ENCODE measurements around the gene TMEM98.
"Not testable (repeated sequence)": the region's sequence is repeated elsewhere in the genome, so short reads cannot be mapped to it uniquely, and the experiment has no call there.

The TMEM98 gene

DNA sequence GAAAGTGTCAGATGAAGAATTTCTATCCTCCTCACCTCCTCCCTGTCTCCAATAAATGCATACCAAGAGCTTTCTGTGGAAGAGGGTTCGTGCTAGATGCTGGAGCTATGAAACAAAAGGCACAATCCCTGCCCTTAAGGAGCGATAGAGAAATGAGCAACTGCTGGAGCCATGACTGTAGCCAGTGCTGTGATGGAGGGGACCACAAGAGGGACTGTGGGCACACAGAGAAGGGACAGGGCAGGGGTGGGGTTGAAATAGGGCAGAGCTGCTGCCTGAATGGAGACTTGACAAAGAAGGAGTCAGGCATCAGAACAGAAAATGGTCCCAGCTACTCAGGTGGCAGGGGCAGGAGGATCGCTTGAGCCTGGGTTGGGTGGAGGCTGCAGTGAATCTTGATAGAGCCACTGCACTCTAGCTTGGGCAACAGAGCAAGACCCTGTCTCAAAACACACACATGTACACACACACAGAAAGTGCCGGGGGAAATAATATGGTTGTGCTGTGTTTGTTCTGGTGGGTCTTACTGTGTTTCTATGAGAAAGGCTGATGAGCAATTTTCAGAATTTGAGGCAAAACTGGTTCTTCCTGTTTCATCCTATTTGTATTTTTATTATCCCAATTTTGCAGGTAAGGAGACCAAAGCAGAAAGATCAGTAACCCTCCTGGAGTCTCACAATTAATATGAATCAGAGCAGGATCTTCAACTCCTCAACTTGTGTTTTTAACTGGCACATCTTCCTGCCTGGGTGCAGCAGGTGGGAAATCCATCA is 16.5 kb downstream of the TMEM98 start:
- DNase-seq, result no peak

GRCh38 chr17:32946375-32947135 is 18.6 kb downstream of the TMEM98 start:
- DNase-seq, result no peak

DNA sequence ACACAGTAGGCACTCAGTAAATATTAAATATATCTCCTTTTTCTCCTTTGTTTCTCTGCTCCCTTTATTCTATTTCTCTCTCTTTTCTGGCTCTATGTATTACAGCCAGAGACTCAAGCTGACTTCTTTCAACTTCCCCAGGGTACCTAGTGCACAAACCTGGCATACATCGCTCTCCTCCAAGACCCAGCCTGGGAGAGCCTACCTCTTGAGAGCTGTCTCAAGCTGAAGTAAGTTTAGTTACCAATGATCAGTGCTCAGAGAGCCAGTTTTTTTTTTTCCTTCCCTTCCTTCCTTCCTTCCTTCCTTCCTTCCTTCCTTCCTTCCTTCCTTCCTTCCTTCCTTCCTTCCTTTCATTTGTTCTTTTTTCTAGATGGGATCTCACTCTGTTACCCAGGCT is 19.8 kb downstream of the TMEM98 start:
- DNase-seq, result no peak

GRCh38 chr17:32949181-32949580 is 21.2 kb downstream of the TMEM98 start:
- DNase-seq, result no peak

DNA sequence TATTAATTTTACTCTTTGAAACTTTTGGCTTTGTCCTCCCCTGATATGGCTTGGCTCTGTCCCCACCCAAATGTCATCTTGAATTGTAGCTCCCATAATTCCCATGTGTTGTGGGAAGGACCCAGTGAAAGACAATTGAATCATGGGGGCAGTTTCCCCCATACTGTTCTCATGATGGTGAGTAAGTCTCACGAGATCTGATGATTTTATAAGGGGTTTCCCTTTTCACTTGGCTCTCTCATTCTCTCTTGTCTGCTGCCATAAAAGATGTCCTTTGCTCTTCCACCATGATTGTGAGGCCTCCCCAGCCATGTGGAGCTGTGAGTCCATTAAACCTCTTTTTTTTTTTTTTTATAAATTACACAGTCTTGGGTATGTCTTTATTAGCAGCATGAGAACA is 24.5 kb downstream of the TMEM98 start:
- DNase-seq, result not testable (repeated sequence)

GRCh38 chr17:32953045-32953444 is 25.1 kb downstream of the TMEM98 start:
- DNase-seq, result no peak

- no peak for DNase-seq
Observed at GRCh38 chr17:32953857-32954256, 25.9 kb downstream of the TMEM98 start.

DNA sequence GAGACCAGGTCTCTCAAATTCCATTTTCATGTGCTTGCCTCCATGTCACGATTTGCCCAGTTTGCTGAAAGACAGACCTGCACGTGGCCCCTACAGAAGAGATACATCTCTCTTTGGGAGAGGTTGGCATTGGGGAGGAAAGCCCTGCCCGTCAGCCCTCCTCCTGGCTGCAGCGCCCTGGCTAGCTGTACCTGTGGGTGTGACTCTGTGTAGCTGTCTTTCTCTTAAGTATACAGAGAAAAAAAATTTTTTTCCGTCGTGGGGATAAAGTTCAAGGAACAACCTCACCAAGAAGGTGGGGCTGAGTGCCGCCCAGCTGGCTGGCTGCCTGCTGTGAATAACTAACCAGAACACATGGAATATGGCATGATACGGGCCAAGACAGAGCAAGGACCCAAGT is 26.5 kb downstream of the TMEM98 start:
- no peak for DNase-seq

- DNase-seq, result no peak
Observed at GRCh38 chr17:32955155-32955554, 27.2 kb downstream of the TMEM98 start.

- DNase-seq, result no peak
Observed at GRCh38 chr17:32956240-32956970, 28.5 kb downstream of the TMEM98 start.

DNA sequence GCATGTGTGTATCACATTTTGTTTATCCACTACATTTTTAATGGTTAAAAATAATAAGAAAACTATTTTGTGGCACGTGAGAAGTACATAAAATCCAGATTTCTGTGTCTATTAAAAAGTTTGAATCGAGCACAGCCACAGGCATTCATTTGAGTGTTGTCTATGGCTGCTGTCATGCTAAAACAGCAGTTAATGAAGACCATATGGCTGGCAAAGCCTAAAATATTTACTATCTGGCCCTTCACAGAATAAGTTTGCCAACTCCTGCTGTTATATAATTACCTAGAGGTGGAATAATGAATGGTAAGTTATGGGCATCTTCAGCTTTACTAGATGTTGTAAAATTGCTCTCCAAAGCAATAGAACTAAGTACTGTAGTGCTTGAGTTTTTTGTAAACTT is 30.5 kb downstream of the TMEM98 start:
- no peak for DNase-seq

DNA sequence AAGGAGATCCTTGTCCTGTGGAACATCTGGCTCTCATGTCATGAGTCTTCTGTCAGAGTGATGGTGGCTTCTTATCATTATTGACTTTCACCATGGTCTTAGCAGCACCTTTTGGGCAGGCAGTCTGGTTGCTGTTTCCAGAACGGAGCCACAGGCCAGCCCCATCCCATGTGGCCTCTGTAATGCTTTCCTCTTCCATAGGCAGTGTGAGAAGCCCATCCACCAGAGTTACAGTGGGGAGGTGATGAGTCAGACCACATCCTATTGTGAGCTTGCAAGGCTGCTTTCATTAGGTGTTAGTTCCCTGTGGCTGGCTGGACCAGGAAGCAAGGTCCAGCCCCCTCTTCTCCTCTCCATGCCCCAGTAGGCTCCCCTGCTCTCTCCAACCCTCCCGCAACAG is 32.9 kb downstream of the TMEM98 start:
- DNase-seq, result no peak

DNA sequence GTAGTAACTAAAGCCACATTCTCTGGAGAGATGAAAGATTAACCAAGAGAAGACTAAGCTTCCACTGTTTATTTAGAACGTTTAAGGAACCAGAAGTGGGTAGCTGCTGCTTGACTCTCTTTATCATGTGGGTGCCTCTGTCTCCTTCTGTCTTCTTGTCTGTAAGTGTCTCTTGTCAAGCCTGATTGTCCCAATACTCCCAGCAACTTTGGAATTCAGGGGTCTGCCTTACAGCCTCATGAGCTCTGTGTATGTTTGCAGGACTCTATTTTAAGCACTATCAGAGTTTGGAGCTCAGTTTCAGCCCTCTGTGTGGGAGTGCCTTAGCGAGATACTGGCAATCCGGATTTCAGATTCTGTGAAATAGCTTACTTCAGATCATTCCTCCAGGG is 34.4 kb downstream of the TMEM98 start:
- no peak for DNase-seq

GRCh38 chr17:32964541-32964940 is 36.6 kb downstream of the TMEM98 start:
- no peak for DNase-seq

DNA sequence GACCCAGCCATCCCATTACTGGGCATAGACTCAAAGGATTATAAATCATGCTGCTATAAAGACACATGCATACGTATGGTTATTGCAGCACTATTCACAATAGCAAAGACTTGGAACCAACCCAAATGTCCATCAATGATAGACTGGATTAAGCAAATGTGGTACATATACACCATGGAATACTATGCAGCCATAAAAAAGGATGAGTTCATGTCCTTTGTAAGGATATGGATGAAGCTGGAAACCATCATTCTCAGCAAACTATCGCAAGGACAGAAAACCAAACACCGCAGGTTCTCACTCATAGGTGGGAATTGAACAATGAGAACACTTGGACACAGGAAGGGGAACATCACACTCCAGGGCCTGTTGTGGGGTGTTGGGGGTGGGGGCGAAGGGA is 41.3 kb downstream of the TMEM98 start:
- not testable (repeated sequence) for DNase-seq

DNA sequence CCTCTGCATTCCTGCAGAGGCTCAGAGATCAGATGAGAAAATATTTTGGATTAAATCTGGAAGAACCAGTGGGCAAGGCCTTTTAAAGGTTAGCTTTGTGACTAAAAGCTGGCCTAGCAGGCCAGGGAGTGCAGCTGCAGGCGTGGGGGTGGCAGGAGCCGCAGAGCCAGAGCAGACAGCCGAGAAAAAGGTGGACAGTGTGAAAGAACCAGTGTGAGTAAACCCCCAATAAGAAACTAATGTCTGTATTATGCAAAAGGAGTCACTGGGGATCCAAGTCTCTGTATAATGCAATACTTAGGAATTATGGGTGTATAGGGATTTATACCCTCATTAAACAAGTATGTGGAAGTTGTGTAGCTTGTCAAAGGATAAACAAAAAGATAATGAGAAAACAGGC is 42.3 kb downstream of the TMEM98 start:
- DNase-seq, result no peak

DNA sequence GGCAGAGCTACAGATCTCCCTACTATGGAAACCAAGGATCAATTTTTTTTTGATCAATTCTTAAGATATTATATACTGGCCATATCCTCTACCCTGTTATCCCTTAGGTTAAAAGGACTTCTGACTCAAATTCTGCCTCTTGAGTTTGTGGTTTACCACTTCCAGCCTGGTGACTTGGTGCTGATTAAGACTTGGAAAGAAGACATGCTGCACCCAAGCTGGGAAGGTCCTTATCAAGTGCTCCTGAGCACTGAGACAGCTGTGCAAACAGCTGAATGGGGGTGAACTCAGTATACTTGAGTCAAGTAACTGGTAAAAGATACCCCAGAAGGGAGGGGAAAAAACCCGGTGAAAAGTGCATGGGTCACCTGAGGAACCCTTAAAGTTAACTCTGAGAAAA is 43.2 kb downstream of the TMEM98 start:
- DNase-seq, result no peak

- no peak for DNase-seq
Observed at GRCh38 chr17:32976131-32976530, 48.2 kb downstream of the TMEM98 start.

- DNase-seq, result no peak
Observed at GRCh38 chr17:32976605-32977004, 48.7 kb downstream of the TMEM98 start.

- DNase-seq, result no peak
Observed at GRCh38 chr17:32980230-32980629, 52.3 kb downstream of the TMEM98 start.

DNA sequence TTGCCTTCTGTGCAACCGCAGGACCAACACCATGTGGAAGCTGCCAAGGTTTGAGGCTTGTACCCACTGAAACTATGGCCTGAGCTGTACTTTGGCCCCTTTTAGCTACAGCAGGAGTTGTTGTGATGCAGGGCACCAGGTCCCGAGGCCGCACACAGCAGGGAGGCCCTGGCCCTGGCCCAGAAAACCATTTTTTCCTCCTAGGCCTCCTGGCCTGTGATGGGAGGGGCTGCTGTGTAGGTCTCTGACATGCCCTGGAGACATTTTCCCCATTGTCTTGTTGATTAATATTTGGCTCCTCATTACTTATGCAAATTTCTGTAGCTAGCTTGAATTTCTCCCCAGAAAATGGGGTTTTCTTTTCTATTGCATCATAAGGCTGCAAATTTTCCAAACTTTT is 53.7 kb downstream of the TMEM98 start:
- not testable (repeated sequence) for DNase-seq

DNA sequence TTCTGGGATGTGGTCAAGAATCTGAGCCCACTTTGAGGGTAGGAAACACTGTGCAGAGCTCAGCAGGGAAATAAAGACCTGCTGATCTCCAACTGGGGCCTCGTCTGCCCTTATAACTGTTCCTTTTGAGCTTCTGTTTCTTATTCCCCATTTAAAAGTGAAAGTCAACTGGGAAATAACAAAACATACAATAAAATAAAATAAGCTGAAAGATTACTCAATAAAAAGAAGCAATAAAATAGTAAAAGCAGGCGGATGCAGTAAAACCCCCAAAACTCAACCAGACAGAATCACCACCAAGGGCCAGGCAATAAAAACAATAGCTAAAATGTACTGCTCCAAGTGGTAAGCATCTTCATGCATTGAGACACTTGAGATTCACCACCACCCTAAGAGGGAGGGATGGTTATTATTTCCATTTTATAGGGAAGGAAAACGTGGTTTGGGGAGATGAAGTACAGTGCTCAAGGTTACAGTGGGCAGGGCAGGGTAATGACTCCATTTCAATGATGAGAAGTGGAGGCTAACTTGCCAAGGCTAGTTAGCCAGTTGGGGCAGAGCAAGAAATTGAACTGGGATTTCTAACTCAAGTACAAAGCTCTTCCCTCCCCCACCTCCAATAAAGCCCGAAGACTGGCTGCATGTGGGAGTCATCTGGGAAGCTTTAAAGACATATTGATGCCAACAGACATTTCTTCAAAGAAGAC is 57.2 kb downstream of the TMEM98 start:
- DNase-seq, result no peak

GRCh38 chr17:32987453-32987805 is 59.5 kb downstream of the TMEM98 start:
- not testable (repeated sequence) for DNase-seq

Measured in NCI-H526 (cell line).